NCI-H2107 treated with DMSO at 0.1 percent for 48 hours (cell line): ENCODE data around the gene ERO1B.
"Not testable (repeated sequence)": the region's sequence is repeated elsewhere in the genome, so short reads cannot be mapped to it uniquely, and the experiment has no call there.

Source experiments
- DNase-seq: peaks from one replicate; lab custom pipeline; 2025; ENCODE audit not compliant: unreplicated experiment; lab: John Stamatoyannopoulos, UW

Gene ERO1B

DNA sequence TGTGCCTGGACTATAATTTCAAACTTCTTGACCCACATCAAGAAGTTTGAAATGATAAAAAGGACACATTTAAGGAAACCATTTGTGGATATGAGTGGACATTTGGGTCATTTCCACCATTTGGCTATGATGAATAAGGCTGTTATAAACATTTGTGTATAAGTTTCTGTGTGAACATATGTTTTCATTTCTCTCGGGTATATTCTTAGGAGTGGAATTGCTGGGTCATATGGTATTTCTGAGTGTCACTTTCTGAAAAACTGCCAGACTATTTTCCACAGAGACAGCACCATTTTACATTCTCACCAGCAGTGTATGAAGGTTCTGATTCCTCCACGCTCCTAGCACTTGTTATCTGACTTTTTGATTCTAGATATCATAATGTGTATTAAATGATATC, 88.6 kb downstream of the ERO1B start:
- no peak for DNase-seq

DNA sequence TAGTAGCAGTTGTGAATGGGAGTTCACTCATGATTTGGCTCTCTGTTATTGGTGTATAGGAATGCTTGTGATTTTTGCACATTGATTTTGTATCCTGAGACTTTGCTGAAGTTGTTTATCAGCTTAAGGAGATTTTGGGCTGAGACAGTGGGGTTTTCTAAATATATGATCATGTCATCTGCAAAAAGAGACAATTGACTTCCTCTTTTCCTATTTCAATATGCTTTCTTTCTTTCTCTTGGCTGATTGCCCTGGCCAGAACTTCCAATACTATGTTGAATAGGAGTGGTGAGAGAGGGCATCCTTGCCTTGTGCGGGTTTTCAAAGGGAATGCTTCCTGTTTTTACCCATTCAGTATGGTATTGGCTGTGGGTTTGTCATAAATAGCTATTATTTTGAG, 93.7 kb downstream of the ERO1B start:
- DNase-seq, result not testable (repeated sequence)

DNA sequence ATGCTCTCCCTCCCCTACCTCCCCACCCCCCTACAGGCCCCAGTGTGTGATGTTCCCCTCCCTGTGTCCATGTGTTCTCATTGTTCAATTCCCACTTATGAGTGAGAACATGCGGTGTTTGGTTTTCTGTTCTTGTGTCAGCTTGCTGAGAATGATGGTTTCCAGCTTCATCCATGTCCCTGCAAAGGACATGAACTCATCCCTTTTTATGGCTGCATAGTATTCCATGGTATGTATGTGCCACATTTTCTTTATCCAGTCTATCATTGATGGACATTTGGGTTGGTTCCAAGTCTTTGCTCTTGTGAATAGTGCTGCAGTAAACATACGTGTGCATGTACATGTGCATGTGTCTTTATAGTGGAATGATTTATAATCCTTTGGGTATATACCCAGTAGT, 95.3 kb downstream of the ERO1B start:
- not testable (repeated sequence) for DNase-seq

DNA sequence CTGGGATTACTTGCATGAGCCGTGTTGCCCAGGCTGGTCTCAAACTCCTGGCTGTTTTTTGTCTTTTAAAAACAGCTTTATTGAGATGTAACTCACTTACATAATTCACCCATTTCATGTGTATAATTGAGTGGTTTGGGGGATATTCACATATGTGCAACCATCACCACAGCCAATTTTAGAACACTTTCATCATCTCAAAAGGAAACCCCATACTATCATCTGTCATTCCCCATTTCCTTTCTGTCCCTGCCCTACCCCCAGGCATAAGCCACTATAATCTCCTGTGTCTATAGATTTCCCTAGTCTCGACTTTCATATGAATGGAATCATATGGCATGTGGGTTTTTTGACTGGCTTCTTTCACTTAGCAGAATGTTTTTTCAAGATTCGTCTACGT, 96.1 kb downstream of the ERO1B start:
- no peak for DNase-seq

DNA sequence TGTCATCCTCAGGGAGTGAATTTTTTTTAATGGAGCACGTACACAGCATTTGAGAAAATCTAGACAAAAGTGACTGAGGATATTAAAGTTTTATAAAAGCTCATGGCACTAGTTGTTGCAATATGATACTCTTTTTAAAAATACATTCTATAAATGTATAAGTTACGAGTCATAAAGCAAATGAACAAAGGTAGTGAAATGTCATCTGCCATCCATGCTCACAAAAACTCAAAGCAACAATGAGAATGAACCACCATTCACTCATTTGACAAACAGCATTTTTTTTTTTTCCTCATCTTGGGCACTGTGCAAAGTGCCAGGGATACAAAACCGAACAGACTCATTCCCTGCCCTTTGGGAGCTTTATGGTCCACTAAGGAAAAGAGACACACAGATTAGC, 100.7 kb downstream of the ERO1B start:
- DNase-seq, result no peak

DNA sequence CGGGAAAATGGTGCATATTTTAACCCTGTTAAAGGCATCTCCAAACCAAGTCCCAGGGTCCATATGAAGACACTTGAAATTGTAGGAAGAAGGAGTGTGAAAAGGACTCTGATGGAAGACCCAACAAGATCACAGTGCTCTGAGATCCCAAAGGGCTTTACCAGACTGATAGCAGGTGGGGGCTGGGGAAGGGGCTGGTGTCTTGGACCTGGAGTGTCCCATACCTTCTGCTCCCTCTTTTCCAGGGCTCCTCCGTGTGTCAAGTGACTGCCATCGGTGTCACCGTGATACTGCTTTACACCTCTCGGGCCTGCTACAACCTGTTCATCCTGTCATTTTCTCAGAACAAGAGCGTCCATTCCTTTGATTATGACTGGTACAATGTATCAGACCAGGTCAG, 102.1 kb downstream of the ERO1B start:
- DNase-seq, result no peak

DNA sequence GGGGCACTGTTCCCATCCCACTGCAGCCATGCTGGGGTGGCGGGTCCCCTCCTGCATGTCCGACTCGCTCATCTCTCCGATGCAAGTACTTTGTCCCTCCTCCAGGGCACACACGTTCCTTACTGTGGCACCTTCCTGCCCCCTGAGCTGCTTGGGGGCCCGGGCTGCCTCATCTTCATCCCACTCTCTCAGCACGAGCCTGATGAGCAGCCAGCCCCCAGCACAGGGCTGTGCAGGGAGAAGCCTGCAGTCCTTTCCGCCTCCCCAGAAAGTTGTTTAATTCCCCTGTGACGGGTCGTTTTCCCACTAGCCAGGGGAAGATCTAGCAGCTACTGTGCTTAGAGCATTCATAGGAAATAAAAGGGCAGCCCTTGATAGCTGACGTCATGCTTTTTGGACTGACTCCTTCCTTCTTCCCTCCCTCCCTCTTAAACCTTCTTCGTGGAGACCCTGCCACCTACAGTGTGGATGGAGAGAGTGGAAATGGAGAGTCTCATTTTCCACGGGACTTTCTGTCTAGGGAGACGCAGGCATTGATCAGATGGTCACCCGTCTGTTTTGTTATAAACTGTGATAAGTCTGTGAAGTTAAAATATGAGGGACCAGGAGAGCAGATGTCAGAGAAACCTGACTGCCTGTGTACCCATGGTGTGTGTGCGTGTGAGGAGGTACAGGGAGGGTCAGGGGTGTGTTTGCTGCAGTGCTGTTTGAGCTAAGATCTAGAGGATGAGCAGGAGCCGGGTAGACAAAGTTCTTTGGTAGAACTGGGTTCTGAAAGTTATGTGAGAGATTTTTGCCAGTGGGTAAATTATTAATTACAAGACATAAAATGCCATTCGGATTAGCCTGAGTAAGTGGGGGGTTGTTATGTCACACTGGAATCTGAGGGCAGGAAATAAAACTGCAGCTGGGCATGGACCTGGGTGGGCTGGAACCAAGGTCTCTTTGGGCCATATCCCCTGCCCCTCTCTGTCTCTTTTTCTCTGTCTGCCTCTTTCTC, 105.1 kb downstream of the ERO1B start:
- DNase-seq, result no peak

DNA sequence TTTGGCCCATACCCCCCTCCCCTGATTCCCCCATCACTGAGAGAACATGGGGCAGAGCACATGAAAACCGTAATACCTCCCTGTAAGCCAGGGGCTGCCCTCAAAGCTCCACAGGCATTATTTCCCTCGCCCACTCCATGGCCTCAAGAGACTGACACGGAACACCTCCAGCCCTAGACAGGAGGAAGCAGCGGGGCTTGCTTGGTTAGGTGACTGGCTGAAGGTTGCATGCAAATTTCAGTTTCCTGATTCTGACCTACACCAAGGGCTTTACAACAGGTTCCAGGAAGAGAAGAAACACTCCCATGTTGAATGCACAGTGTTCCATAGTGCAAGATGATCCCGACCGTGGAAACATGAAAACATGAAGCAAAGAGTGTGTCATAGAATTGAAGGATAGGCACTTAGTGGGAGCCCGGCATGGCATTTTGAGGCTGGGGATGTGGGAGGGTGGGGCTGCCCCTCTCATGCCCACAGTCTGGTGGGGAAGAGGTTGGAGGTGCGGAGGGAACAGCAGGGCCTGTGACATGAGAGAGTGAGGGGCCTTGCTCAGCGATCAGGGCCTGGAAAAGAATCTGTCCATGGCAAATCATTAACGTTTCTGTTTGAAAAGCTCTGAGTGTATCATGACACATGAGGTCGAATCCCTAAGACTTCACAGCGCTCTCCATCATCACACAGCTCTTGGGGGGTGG, 106.0 kb downstream of the ERO1B start:
- DNase-seq, result peak; percentile 45

DNA sequence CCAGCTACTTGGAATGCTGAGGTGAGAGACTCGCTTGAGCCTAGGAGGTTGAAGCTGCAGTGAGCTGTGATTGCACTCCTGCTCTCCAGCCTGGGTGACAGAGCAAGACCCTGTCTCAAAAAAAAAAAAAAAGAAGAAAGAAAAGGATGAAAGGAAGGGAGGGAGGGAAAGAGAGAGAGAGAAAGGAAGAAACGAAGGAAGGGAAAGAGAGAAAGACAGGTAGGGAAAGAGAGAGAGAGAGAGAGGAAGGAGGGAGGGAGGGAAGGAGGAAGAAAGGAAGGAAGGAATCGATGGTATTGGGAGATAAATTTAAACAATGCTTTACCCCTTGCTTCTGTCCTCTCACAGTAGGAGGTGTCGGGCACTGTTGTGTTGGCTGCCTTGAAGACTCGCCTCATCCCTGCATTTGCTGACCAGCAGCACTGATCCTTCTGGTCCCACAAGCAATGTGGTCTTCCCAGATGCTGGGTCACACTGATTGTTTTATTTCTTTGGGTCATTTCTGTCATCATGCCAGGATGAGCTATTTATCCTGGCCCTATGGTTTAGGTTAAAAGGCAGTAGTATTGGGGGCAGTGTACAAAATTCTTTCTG, 108.5 kb downstream of the ERO1B start:
- no peak for DNase-seq

DNA sequence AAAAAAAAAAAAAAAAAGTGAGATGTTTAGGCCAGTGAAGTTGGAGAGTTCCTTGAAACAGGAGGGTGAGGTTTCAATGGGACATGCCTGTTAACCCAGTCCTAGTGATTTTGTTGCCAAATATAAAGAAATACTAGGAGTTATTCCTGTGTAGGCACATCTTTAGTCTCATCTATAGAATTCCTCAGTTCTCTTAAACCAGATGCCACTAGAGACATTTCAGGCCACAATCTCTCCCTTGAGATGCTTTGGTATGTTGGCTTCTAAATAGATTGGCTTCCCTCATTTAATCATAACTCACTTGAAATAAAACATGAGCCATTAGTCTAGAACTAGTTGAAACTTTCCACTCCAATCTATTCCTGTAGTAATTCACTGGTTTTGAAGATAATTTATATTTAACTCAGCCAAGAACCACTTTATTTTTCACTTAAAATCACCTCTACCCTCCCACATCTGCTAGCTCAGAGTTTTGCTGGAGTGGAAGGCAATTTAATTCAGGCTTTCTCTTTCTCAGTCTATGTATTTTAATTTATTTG, 109.6 kb downstream of the ERO1B start:
- no peak for DNase-seq

DNA sequence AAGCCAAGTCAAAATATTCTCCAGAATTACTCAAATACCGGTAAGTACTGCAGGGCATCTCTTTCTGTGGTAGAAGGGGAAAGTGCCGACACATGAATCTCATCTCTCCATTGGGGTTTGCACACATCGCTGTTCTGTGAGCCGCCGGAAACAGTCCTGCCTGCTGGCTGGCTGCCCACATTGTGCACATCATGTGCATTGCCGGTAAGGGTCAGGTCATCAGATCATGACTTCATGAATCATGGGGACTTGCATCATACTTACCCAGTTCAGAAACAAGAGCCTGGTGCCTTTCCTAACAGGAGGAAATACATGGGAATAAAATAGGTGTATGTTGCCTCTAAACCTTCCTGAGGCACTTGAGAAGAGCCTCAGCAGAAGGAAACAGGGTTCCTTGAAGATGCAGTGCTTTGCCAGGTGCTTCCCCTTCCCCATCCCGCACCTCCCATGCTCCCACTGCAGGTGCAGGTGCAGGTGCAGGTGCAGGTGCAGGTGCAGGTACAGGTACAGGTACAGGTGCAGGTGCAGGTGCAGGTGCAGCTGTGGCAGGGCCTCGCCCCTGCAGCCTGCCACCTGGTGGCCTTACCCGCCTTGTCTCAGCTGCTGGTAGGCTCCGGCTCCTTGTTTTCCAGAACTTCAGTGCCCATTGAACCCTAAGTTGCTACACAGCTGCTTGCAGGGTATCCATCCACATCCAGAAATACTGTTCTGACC, 112.9 kb downstream of the ERO1B start:
- DNase-seq, result no peak

DNA sequence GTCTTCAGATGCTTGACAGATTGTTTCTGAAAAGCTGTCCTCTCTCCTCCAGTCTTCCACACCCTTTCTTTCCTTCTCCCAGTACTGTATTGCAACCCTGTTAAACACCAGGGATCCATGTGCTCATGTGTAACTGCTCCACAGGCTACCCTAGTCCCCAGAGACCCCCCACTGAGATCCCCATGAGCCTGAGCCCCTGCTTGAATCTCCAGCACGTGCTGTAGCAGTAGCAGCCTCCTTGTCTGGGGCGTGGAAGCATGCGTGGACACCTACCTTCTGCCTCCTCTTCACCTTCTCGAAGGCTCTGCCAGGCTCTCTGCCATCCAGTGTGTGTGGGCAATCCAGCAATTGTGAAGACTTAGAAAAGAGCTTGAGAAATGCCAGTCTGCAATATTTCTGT, 114.2 kb downstream of the ERO1B start:
- DNase-seq, result no peak

DNA sequence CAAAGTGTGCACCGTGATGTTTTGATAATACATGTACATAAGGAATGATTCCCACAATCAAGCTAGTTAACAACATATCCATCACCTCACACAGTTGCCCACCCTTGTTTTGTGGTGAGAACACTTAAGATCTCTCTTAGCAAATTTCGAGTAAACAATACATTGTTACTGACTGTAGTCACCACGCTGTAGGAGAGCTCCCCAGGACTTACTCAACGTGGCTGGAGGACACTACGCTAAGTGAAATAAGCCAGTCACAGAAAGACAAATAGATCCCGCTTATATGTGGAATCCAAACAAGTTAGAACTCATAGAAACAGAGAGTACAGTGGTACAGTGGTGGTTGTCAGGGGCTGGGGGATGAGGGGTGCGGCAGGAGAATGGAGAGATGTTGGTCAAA, 114.6 kb downstream of the ERO1B start:
- no peak for DNase-seq

DNA sequence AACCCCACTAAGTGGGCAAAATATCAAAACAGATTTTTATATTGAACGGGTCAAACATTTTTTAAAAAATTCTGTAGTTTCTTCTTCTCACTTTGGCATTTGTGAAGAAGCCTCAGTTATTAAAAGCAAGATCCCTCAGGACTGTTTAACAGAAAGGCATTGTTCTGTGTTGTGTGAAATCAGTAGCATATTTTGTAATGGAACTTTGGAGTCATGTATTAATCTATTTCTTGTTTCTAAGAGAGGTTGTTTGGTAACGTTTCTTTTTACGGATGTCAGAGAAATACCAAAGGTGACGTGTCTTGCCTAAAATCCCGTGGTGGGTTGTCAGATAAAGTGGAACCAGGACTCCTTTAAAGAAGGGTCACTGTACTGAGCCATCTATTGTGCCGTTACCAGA, 115.7 kb downstream of the ERO1B start:
- no peak for DNase-seq
